T-cell (primary cell): ENCODE measurements around the gene CXXC5. TPM values are rescaled to one million over a fixed set of nuclear protein-coding genes. Genes with fewer than 3 reads are reported as not detected.
A peak's percentile ranks its signal among the peaks of the same experiment; 100 is the strongest.

Experiments used
- ATAC-seq, 4 experiments: fragments of 200-7000 bp in 3 of 4; fragments of 150-1000 bp in 1 of 4; cut with Tn5 transposase; replicated peaks in 1 of 4; 1 replicate in 3 of 4; 2 replicates in 1 of 4; pipeline ENCODE4 v1.10.0; 2021; ENCODE audit warnings: moderate library complexity in 3 of 4, mild to moderate bottlenecking in 2 of 4, moderate number of reproducible peaks in 1 of 4
- CTCF ChIA-PET, 2 donors: fragments of 300-600 bp; sonication (Branson Sonifier 250); formaldehyde crosslinking; loops; one replicate each; lab custom pipeline; 2022; ENCODE audit warnings: antibody characterized with exemption in 2 of 2; lab: Charles Lee
- POLR2A ChIA-PET, 2 donors: fragments of 300-600 bp; sonication (Branson Sonifier 250); formaldehyde crosslinking; loops; one replicate each; lab custom pipeline; 2022; ENCODE audit warnings: antibody characterized with exemption in 2 of 2; lab: Charles Lee
- DNase-seq, 35 experiments: peaks; one replicate each; pipeline versions ENCODE4 v3.0.0 to v3.0.0-alpha.2; 2013 to 2023
- H3K27ac ChIP-seq: one replicate; pipeline ENCODE4 v1.5.1; 2013; ENCODE audit warnings: low read length
- H3K27me3 ChIP-seq, 2 experiments: replicated peaks in 1 of 2; 1 replicate in 1 of 2; 2 replicates in 1 of 2; pipeline versions ENCODE4 v1.6.1 to v1.7.0; 2013; ENCODE audit warnings: low read length in 1 of 2, mixed read lengths in 1 of 2; ENCODE audit not compliant: control insufficient read depth in 2 of 2, insufficient read depth in 2 of 2; ENCODE audit errors: extremely low read depth in 1 of 2
- H3K36me3 ChIP-seq, 2 donors: 1 replicate in 1 of 2; 2 replicates in 1 of 2; pipeline versions ENCODE4 v1.6.1 to v1.7.0; 2013; ENCODE audit warnings: low read length in 1 of 2; ENCODE audit not compliant: control insufficient read depth in 2 of 2, insufficient read depth in 1 of 2; ENCODE audit errors: extremely low read depth in 1 of 2
- H3K4me1 ChIP-seq, 2 experiments: 1 replicate in 1 of 2; 2 replicates in 1 of 2; pipeline versions ENCODE4 v1.6.1 to v1.7.0; 2013; ENCODE audit warnings: low read length in 2 of 2, mixed read lengths in 1 of 2; ENCODE audit not compliant: insufficient read depth in 2 of 2, control insufficient read depth in 1 of 2; ENCODE audit errors: extremely low read depth in 1 of 2
- H3K4me3 ChIP-seq, 2 donors: 1 replicate in 1 of 2; 2 replicates in 1 of 2; pipeline versions ENCODE4 v1.5.1 to v1.7.0; 2013; ENCODE audit warnings: mild to moderate bottlenecking in 2 of 2, low read length in 1 of 2, moderate library complexity in 1 of 2; ENCODE audit not compliant: control insufficient read depth in 1 of 2; ENCODE audit errors: extremely low read depth in 1 of 2
- H3K9me3 ChIP-seq: 2 replicates; pipeline ENCODE4 v1.7.0; 2013
- H3K27ac Mint-ChIP-seq, 2 donors: one replicate each; pipeline ENCODE4 v1.8.0; 2020 to 2021; ENCODE audit warnings: mild to moderate bottlenecking in 2 of 2, mixed read lengths in 2 of 2
- H3K27me3 Mint-ChIP-seq, 2 donors: one replicate each; pipeline ENCODE4 v1.8.0; 2021 to 2022; ENCODE audit warnings: mixed read lengths in 2 of 2
- H3K36me3 Mint-ChIP-seq: one replicate; pipeline ENCODE4 v1.8.0; 2021; ENCODE audit warnings: mixed read lengths
- H3K4me1 Mint-ChIP-seq, 3 donors: one replicate each; pipeline ENCODE4 v1.8.0; 2020 to 2022; ENCODE audit warnings: mixed read lengths in 3 of 3, mild to moderate bottlenecking in 1 of 3
- H3K4me3 Mint-ChIP-seq, 3 donors: one replicate each; pipeline ENCODE4 v1.8.0; 2020 to 2022; ENCODE audit warnings: mild to moderate bottlenecking in 3 of 3, mixed read lengths in 3 of 3, moderate library complexity in 3 of 3
- H3K9me3 Mint-ChIP-seq, 3 donors: one replicate each; pipeline ENCODE4 v1.8.0; 2020 to 2022; ENCODE audit warnings: mixed read lengths in 3 of 3
- WGBS: methylation state at CpG from one replicate; pipeline ENCODE4 v1.1.5; 2013; ENCODE audit warnings: missing lambda C conversion rate; ENCODE audit not compliant: insufficient coverage; 5-methylcytosine and 5-hydroxymethylcytosine counted together
- total RNA-seq, 35 experiments: library from RNA in 6 of 35; stranded (reverse) in 6 of 35; fragments of 120-200 nt in 1 of 35; gene quantifications; one replicate each; pipeline versions ENCODE4 v1.2.1 to v1.2.4 and lab custom pipeline; 2013 to 2026

Gene CXXC5
- total RNA-seq, 5 donors from 2014 or later (not counting 1 experiment from before 2014, with no cell fraction given): 5.1 to 7.6 (median 6.2) TPM

DNA sequence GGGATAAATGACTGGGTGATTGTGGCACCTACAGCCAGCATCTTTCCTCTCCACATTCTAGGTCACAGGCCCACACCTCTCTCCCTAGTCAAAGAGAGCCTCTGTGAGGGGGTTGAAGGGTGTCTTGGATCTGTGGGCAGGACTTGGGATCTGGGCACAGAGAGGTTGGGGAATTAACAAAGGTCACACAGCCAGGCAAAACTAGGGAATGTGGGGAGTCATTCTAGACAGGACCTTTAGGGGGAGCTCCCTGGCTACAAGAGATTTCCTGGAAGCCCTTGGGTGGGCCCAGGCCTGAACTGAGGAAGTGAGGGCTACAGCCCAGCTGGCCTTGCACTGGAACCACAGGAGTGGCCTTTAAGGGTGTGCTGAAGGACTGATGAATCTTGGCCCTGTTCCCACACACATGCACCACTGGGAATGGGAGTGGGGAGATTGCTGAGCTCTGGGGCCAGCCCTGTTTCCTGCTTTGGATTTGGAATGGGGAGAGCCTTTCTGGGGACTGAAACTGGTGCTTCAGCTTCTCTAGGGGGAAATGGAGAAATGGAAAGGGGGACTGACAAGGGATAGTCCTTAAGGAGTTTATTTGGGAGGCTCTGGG, 12.4 kb upstream of the CXXC5 start:
- no peaks in the 10 kb centered on the region for H3K9me3 ChIP-seq
- H3K4me3 ChIP-seq: no peak overlapping the region
- H3K36me3 Mint-ChIP-seq: no peaks in the 10 kb centered on the region
- peak overlapping the region; percentile 62 to 73 (median 63) for H3K4me3 Mint-ChIP-seq
- H3K36me3 ChIP-seq: peaks cover 0 to 6% of the 10 kb centered on the region in 2 donors
- H3K4me1 ChIP-seq: peaks cover 17 to 59% of the 10 kb centered on the region in 2 experiments
- no peaks in the 10 kb centered on the region for H3K27me3 Mint-ChIP-seq
- ChIA-PET CTCF (interaction anchor here (0.5 to 6.1 kb wide), 24 partner anchors 9 to 1555 kb away, joined by 3 to 40 read pairs (median 4); partner anchors contain the start of genes CXXC5 (in 1 of the 2) and UBE2D2 (in 1 of the 2)), POLR2A (interaction anchor here (0.7 to 1.4 kb wide), 3 partner anchors 12 to 215 kb away, joined by 3 to 5 read pairs (median 3); partner anchors contain the start of gene CXXC5 (in 1 of the 2))
- peak overlapping the region; percentile 56 to 76 for H3K27ac Mint-ChIP-seq
- ATAC-seq (peak in 3 of 4 experiments; percentile 17 to 25 (median 17)), DNase-seq (peak in 2 of 35 experiments; percentile 28 to 60)
- peak overlapping the region; percentile 79 for H3K27ac ChIP-seq
- peaks cover 48 to 50% (median 50%) of the 10 kb centered on the region in 3 donors for H3K4me1 Mint-ChIP-seq
- no peaks in the 10 kb centered on the region for H3K27me3 ChIP-seq
- no peaks in the 10 kb centered on the region for H3K9me3 Mint-ChIP-seq

DNA sequence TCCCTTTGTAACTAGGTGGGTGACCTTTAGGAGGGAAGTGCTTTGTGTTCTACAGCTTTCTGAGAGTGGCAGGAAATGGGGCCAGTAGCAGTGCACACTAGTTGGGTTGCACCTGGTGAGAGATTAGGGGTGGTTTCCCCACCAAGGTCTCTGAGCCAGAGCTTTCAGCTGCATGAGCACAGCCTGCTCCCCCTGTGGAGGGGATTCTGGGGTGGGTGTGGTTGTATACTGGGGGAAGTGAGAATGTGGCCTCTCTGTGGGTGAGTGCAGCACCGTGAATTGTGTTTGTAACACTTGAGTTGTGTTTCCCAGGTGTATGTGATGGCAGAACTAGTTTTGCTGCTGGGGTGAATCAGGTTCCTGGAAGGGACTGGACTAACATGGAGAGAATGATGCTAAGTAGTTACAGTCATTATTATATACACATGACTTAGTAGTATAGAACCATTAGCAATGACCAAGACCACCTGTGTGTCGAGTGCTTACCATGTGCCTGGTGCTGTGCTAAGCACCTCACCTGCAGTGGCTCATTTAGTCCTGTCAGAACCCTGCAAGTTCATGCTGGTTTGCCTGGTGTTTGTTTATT, 11.8 kb upstream of the CXXC5 start:
- Histone ChIP-seq H3K9me3 (no peaks in the 10 kb centered on the region), H3K4me1 (peaks cover 17 to 59% of the 10 kb centered on the region in 2 experiments), H3K27me3 (no peaks in the 10 kb centered on the region), H3K36me3 (peaks cover 0 to 6% of the 10 kb centered on the region in 2 donors), H3K4me3 (peak overlapping the region in 1 of 2 donors; percentile 0), H3K27ac (peak overlapping the region; percentile 79)
- ChIA-PET CTCF (interaction anchor here (0.6 to 6.1 kb wide), 24 partner anchors 9 to 1555 kb away, joined by 3 to 40 read pairs (median 4); partner anchors contain the start of genes CXXC5 (in 1 of the 2) and UBE2D2 (in 1 of the 2)), POLR2A (interaction anchor here (0.7 to 1.4 kb wide), 3 partner anchors 12 to 216 kb away, joined by 3 to 5 read pairs (median 3); partner anchors contain the start of gene CXXC5 (in 1 of the 2))
- Mint-ChIP-seq H3K36me3 (no peaks in the 10 kb centered on the region), H3K4me3 (peak overlapping the region; percentile 62 to 73 (median 63)), H3K27me3 (no peaks in the 10 kb centered on the region), H3K27ac (peak overlapping the region; percentile 56 to 76), H3K9me3 (no peaks in the 10 kb centered on the region), H3K4me1 (peaks cover 48 to 50% (median 50%) of the 10 kb centered on the region in 3 donors)
- DNase-seq (peak in 33 of 35 experiments; percentile 48 to 92 (median 83)), ATAC-seq (peak; percentile 67 to 87 (median 73))
- WGBS: 0% methylated on average over 1 of the region's 2 CpGs

DNA sequence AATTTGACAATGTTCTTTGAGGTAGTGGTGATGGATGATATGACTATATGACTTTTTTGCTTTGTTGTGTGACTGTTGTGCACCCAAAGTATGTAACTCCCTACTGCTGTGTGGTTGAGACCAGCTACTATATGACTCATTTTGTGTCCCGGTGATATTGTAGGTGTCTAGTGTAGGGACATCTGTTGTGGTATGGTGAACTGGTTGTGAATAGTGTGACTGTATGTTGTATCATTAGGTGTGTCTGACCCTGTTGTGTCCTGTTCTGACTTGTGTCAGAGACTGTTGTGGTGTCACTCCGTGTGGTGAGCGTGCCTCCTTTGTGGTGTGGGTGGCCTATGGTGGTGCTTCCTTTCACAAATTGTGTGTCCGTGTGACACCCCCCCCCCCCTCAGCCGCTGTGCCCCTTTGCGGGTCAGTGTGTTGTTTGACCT, 11.2 kb upstream of the CXXC5 start:
- peak overlapping the region; percentile 79 for H3K27ac ChIP-seq
- WGBS: 20% methylated on average over 1 of the region's 6 CpGs
- H3K36me3 ChIP-seq: peaks cover 0 to 6% of the 10 kb centered on the region in 2 donors
- Mint-ChIP-seq H3K27ac (peak overlapping the region; percentile 7 to 56), H3K27me3 (no peaks in the 10 kb centered on the region), H3K4me3 (peak overlapping the region; percentile 62 to 73 (median 63)), H3K9me3 (no peaks in the 10 kb centered on the region), H3K4me1 (peaks cover 48 to 50% (median 50%) of the 10 kb centered on the region in 3 donors), H3K36me3 (no peaks in the 10 kb centered on the region)
- CTCF ChIA-PET: interaction anchor here (0.6 to 6.1 kb wide), 10 partner anchors 11 to 217 kb away, joined by 3 to 31 read pairs (median 6); partner anchors contain the start of genes CXXC5 (in 1 of the 2) and UBE2D2 (in 1 of the 2)
- ATAC-seq: peak in 3 of 4 experiments; percentile 6 to 22 (median 21)
- H3K9me3 ChIP-seq: no peaks in the 10 kb centered on the region
- peak overlapping the region; percentile 3 to 26 for H3K4me3 ChIP-seq
- POLR2A ChIA-PET: interaction anchor here (0.8 to 2.2 kb wide), 3 partner anchors 10 to 11 kb away, joined by 3 to 7 read pairs (median 5); partner anchors contain the start of gene CXXC5 (in 1 of the 2)
- H3K4me1 ChIP-seq: peaks cover 17 to 59% of the 10 kb centered on the region in 2 experiments
- DNase-seq: peak in 4 of 35 experiments; percentile 22 to 57 (median 34)
- no peaks in the 10 kb centered on the region for H3K27me3 ChIP-seq

DNA sequence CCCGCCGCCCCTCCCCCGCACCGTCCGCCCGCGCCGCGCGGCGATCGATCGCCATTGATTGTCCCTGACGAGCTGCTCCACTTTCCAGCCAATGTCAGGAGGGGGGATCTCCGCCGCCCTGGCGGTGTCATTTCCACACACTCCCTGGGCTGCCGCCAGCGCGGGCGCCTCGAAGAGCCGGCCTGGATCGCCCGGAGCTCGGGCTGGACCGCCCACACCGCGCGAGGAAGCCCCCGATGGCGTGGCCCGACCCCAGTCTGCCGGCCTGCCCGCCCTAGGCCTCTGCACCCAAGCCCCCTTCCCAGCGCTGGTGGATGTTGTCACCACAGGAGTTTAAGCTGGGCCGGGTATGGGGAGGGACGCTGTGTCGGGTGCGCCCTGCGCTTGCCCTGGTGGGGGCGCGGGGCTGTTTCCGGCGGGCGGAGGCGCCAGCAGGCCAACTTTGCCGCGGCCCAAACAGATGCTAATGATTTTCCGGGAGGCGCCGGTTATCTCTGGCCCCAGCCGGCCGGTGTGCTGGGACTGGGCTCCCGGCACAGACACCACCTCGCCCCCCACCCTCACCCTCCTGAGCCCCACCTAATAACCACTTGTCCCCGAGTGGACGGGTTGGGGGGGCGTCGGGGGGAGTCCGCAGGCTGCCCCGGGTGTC, 10.6 kb upstream of the CXXC5 start:
- peak overlapping the region; percentile 26 to 41 for H3K4me3 ChIP-seq
- Mint-ChIP-seq H3K27ac (peak overlapping the region in 1 of 2 donors; percentile 48), H3K27me3 (no peaks in the 10 kb centered on the region), H3K36me3 (no peaks in the 10 kb centered on the region), H3K4me3 (peak overlapping the region; percentile 50 to 73 (median 58)), H3K4me1 (peaks cover 48% of the 10 kb centered on the region in 3 donors), H3K9me3 (no peaks in the 10 kb centered on the region)
- no peaks in the 10 kb centered on the region for H3K9me3 ChIP-seq
- ChIA-PET POLR2A (interaction anchor here (0.7 to 2.2 kb wide), 3 partner anchors 11 to 74 kb away, joined by 3 to 7 read pairs (median 4); partner anchors contain the start of gene CXXC5 (in 1 of the 2)), CTCF (interaction anchor here in 1 of 2 donors (0.6 to 3.2 kb wide), 4 partner anchors 10 to 217 kb away, joined by 3 to 23 read pairs (median 10); partner anchors contain the start of gene CXXC5)
- peak overlapping the region; percentile 63 for H3K27ac ChIP-seq
- H3K4me1 ChIP-seq: peaks cover 17 to 59% of the 10 kb centered on the region in 2 experiments
- WGBS: 8% methylated on average over 47 of the region's 62 CpGs
- ATAC-seq: peak; percentile 34 to 43 (median 40)
- H3K36me3 ChIP-seq: peaks cover 0 to 1% of the 10 kb centered on the region in 2 donors
- DNase-seq: peak in 29 of 35 experiments; percentile 33 to 74 (median 55)
- no peaks in the 10 kb centered on the region for H3K27me3 ChIP-seq

DNA sequence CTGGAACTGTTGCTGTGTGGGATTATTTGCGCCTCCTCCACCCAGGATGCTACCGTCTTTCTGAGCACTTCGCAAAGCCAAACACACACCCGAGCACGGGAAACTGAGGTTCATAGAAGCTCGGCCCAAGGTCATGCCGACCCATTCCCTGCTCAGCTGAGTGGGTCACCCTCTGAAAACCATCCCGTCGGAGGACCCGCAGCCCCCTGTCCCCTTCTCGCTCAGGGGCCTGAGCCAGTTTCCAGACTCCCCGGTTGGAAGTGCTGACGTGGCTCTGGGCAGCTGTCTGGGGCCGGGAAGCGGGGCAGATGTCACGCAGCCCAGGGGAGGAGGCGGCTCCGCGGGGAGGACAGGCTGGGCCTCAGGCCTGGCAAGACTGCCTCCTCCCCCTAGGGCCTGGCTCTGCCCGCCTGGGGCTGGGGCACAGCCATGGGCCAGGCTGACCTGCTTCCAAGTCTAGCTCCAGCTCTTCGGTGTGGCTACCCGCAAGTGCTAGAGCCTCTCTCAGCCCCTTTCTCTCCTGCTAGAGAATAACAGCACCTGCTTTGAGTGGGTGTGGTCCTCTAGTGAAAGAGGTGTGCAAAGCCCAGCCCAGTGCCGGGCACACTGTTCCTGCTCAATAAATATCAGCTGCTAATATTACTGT, 9.9 kb upstream of the CXXC5 start:
- no peaks in the 10 kb centered on the region for H3K36me3 ChIP-seq
- Mint-ChIP-seq H3K4me1 (peaks cover 45 to 46% (median 45%) of the 10 kb centered on the region in 3 donors), H3K9me3 (no peaks in the 10 kb centered on the region), H3K27me3 (no peaks in the 10 kb centered on the region), H3K36me3 (no peaks in the 10 kb centered on the region), H3K27ac (peak overlapping the region; percentile 5 to 48), H3K4me3 (peak overlapping the region; percentile 50 to 73 (median 58))
- H3K4me3 ChIP-seq: peak overlapping the region; percentile 7 to 26
- no peaks in the 10 kb centered on the region for H3K27me3 ChIP-seq
- CTCF ChIA-PET: interaction anchor here in 1 of 2 donors (0.6 to 3.2 kb wide), 3 partner anchors 10 to 72 kb away, joined by 3 to 23 read pairs (median 7); partner anchors contain the start of gene CXXC5
- no peaks in the 10 kb centered on the region for H3K9me3 ChIP-seq
- H3K4me1 ChIP-seq: peaks cover 17 to 55% of the 10 kb centered on the region in 2 experiments
- peak in 3 of 35 experiments; percentile 2 to 32 (median 24) for DNase-seq
- WGBS: 72% methylated on average over 18 of the region's 23 CpGs
- POLR2A ChIA-PET: interaction anchor here (0.6 to 2.2 kb wide), 4 partner anchors 10 to 106 kb away, joined by 3 to 7 read pairs (median 4); partner anchors contain the start of gene CXXC5 (in 1 of the 2)
- no peak for ATAC-seq
- peak overlapping the region; percentile 63 for H3K27ac ChIP-seq
